AG04450 (cell line): Measurements from ENCODE around the gene RAPSN. TPM values are rescaled to one million over a fixed set of nuclear protein-coding genes. Genes with fewer than 3 reads are reported as not detected.

Experiments used
- CTCF ChIA-PET: fragments of 300-600, 350-600 bp; formaldehyde crosslinking; extraction: SDS; loops from one replicate; lab custom pipeline; 2022; ENCODE audit warnings: antibody characterized with exemption, inconsistent platforms; lab: Charles Lee
- POLR2A ChIA-PET: fragments of 350-600 bp; formaldehyde crosslinking; extraction: SDS; loops from one replicate; lab custom pipeline; 2021; ENCODE audit warnings: antibody characterized with exemption, inconsistent platforms; lab: Yijun Ruan, JAX
- DNase-seq: peaks from one replicate; pipeline ENCODE4 v3.0.0-alpha.2; 2011; ENCODE audit warnings: low read depth, low spot score
- H3K27ac ChIP-seq: one replicate; pipeline ENCODE4 v1.5.1; 2012; ENCODE audit warnings: low read depth, low read length, control low read depth
- H3K27me3 ChIP-seq: one replicate; pipeline ENCODE4 v1.6.0; 2012; ENCODE audit warnings: low read length; ENCODE audit not compliant: control insufficient read depth, insufficient read depth
- H3K4me3 ChIP-seq: 2 replicates; pipeline ENCODE4 v1.5.1; 2011; ENCODE audit warnings: mild to moderate bottlenecking, low read depth, low read length, control low read depth
- H3K9me3 ChIP-seq: 2 replicates; pipeline ENCODE4 v1.5.1; 2012; ENCODE audit warnings: low read length; ENCODE audit not compliant: control insufficient read depth, insufficient read depth
- CTCF ChIP-seq: IDR thresholded peaks from 2 replicates; pipeline ENCODE4 v1.5.1; 2011; ENCODE audit warnings: low read depth, low read length, control low read depth, inconsistent platforms
- polyA minus RNA-seq: library from RNA; depleted of rRNA, polyadenylated mRNA; stranded (reverse); fragments of >200 nt; gene quantifications from 2 replicates; pipeline ENCODE4 v1.2.3, GENCODE V29; 2011; rRNA and poly(A)+ RNA removed
- polyA plus RNA-seq: library from polyadenylated mRNA; depleted of rRNA; stranded (reverse); fragments of >200 nt; gene quantifications from 2 replicates; pipeline ENCODE4 v1.2.3, GENCODE V29; 2011; rRNA removed

RAPSN gene
- 0.09 TPM in 1 of 2 replicates, not detected in the other for polyA plus RNA-seq
- 0.46 TPM in 1 of 2 replicates, not detected in the other for polyA minus RNA-seq

DNA sequence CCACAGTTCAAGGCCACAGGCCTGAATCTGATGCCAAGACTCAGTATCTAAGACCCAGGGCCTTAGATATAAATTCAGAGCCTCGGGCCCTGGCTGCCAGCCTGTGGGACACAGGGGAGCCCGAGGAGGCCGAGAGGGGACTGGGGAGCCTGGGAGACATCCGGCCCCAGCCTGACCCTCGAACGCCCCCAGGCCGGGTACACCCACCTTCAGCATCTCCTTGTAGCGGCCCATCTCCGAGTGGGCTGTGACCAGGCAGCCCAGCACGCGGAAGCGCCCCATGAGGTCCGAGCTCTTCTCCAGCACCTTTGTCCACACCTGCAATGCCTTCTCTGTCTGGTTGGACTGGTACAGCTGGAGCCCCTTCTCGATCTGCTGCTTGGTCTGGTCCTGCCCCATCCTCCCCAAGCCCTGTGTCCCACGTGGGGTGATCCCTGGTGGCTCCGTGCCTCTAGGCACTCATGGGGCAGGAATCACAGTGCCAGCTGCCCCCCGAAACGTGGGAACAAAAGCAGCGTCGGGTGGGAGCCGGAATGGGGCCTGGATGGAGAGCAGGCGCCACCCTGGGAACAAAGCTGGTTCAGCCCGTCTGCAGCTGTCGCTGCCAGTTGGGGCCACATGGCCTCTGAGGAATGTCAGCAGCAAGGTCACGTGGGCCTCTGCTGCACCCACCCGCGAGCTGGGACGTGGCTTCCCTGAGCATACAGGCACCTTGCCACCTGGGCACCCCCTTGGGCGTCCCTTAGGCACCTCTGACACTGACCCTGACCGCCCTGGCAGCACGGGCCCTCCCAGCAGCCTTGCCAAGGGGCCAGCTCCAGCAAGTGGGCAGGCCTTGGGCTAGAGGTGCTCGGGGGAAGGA lies at the start of gene RAPSN:
Gene RAPSN, minus strand, starts transcription at position 571 of the 862 bp plus-strand sequence. Its CDS starts 172 bp downstream, at position 399.
- TF ChIP-seq CTCF = no peak
- Histone ChIP-seq H3K9me3 (no peaks in the 10 kb centered on the region; the same call in 1 of the 2 replicates), H3K27me3 (no peaks in the 10 kb centered on the region), H3K27ac (no peak within 1 kb of the TSS), H3K4me3 (no peak within 1 kb of the TSS)
- ChIA-PET POLR2A (no interaction called here), CTCF (no interaction called here)
- DNase-seq = no peak

DNA sequence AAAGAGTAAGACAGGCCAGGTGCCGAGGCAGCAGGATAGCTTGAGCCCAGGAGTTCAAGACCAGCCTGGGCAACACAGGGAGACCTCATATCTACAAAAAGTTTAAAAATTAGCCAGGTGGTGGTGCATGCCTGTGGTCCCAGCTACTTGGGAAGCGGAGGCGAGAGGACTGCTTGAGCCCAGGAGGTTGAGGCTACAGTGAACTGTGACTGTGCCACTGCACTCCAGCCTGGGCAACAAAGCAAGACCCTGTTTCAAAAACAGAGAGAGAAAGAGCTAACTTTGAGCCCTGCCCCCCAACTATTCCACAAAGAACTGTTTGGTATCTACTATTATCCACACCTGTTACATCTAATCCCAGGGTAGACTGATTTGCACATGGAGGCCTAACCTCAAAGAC lies 49.2 kb upstream of the RAPSN start:
- no peak for TF ChIP-seq CTCF
- DNase-seq = no peak
- Histone ChIP-seq H3K4me3 (no peak overlapping the region), H3K27ac (no peak overlapping the region), H3K27me3 (no peaks in the 10 kb centered on the region), H3K9me3 (no peaks in the 10 kb centered on the region)
- CTCF ChIA-PET = interaction anchor here (1.0 to 1.2 kb wide), 3 partner anchors 20 to 86 kb away, joined by 3 to 7 read pairs (median 5); no protein-coding TSS in a partner anchor
- POLR2A ChIA-PET = no interaction called here

GRCh38 chr11:47496808-47497207 lies 47.9 kb upstream of the RAPSN start:
- no peaks in the 10 kb centered on the region for H3K9me3 ChIP-seq
- ChIA-PET POLR2A (no interaction called here), CTCF (interaction anchor here (0.5 to 1.5 kb wide), 2 partner anchors 39 to 55 kb away, joined by 3 read pairs; no protein-coding TSS in a partner anchor)
- H3K27me3 ChIP-seq = no peaks in the 10 kb centered on the region
- H3K4me3 ChIP-seq = no peak overlapping the region
- H3K27ac ChIP-seq = no peak overlapping the region
- DNase-seq = no peak
- no peak for TF ChIP-seq CTCF

DNA sequence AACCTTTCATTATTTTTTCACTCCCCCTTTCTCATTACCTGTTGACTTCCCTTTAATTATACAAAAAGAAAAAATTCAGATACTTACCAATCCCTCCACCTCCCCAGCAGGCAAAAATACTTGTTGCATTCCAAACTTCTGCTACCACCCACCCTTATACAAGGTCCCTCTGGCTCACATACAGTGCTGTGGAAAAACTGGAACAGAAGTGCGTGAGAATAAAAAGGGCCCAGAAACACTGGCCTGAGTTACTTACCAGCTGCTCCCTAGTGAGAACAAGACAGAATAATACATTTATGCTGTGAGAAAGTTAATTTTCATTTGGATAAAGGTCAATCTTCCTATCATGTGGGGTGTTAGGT lies 46.9 kb upstream of the RAPSN start:
- Histone ChIP-seq H3K9me3 (no peaks in the 10 kb centered on the region), H3K27ac (no peak overlapping the region), H3K4me3 (no peak overlapping the region), H3K27me3 (no peaks in the 10 kb centered on the region)
- ChIA-PET CTCF (interaction anchor here (1.5 kb wide), 1 partner anchor 56 kb away, joined by 3 read pairs; no protein-coding TSS in a partner anchor), POLR2A (interaction anchor here (0.7 kb wide), 1 partner anchor 11 kb away, joined by 3 read pairs; no protein-coding TSS in a partner anchor)
- no peak for DNase-seq
- TF ChIP-seq CTCF = no peak
